Measurements from ENCODE around the gene PNN.

The PNN gene

DNA sequence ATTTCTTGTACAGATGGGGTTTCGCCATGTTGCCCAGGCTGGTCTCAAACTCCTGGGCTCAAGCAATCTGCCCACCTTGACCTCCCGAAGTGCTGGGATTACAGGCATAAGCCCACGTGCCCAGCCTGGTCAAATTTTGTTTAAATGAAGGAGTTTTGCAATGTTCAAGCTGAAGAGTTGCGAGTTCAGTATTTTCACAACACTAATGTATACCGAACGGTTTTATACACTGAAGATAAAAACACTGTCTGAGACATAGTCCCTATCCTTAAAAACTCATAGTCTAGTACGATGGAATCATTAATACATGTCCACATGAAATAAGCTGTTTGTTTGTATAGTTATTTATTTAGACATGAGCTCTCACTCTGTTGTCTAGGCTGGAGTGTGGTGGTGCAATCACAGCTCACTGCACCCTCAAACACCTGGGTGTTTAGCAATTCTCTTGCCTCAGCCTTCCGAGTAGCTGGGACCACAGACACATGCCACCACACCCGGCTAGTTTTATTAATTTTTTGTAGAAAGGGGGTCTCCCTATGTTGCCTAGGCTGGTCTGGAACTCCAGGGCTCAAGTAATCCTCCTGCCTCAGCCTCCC lies 20.4 kb upstream of the PNN start:
- no peak for TF ChIP-seq TAF1 (IDR thresholded peaks at IDR 0.05; ENCODE audit: borderline replicate concordance, insufficient read depth, low read length)
- TF ChIP-seq SIN3A (IDR thresholded peaks at IDR 0.05; ENCODE audit: borderline replicate concordance, insufficient read depth, low read length), result no peak
- no peak for TF ChIP-seq POLR2AphosphoS5 (IDR thresholded peaks at IDR 0.05; ENCODE audit: low read depth, low read length)
- no peak for TF ChIP-seq REST (IDR thresholded peaks at IDR 0.05; ENCODE audit: insufficient read depth in 1 of 2, low read depth in 2 of 2, low read length in 2 of 2)
- no peak for TF ChIP-seq FOXP2 (optimal IDR thresholded peaks at IDR 0.05; ENCODE audit: borderline replicate concordance, extremely low read depth, extremely low read length, insufficient read depth)

GRCh38 chr14:39157491-39157890 lies 17.6 kb upstream of the PNN start:
- TF ChIP-seq TAF1 (IDR thresholded peaks at IDR 0.05; ENCODE audit: borderline replicate concordance, insufficient read depth, low read length), result no peak
- TF ChIP-seq REST (IDR thresholded peaks at IDR 0.05; ENCODE audit: insufficient read depth in 1 of 2, low read depth in 2 of 2, low read length in 2 of 2), result no peak
- no peak for TF ChIP-seq FOXP2 (optimal IDR thresholded peaks at IDR 0.05; ENCODE audit: borderline replicate concordance, extremely low read depth, extremely low read length, insufficient read depth)
- TF ChIP-seq POLR2AphosphoS5 (IDR thresholded peaks at IDR 0.05; ENCODE audit: low read depth, low read length), result no peak
- no peak for TF ChIP-seq SIN3A (IDR thresholded peaks at IDR 0.05; ENCODE audit: borderline replicate concordance, insufficient read depth, low read length)

DNA sequence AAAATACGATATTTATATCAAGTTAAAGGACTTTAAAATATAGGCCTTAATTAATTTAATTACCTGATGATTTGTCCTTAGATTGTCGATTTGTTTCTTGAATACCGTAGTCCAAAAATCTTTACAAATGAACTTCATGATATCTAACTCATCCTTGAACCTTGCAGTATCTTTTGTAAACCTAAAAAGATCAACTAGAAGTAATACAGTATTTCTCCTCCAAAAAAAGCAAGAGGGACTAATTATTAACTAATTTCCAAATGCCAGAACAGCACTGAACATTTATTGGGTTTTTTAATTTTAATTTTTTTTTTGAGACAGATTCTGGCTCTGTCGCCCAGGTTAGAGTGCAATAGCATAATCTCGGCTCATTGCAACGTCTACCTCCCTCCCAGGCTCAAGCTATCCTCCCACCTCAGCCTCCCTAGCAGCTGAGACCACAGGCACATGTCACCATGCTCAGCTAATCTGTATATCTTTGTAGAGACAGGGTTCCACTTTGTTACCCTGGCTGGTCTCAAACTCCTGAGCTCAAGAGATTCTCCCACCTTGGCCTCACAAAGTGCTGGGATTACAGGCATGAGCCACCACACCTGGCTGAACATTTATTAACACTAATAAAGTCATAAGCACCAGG lies 16.7 kb upstream of the PNN start:
- TF ChIP-seq REST (IDR thresholded peaks at IDR 0.05; ENCODE audit: insufficient read depth in 1 of 2, low read depth in 2 of 2, low read length in 2 of 2) (no peak), FOXP2 (optimal IDR thresholded peaks at IDR 0.05; ENCODE audit: borderline replicate concordance, extremely low read depth, extremely low read length, insufficient read depth) (no peak), TAF1 (IDR thresholded peaks at IDR 0.05; ENCODE audit: borderline replicate concordance, insufficient read depth, low read length) (no peak), SIN3A (IDR thresholded peaks at IDR 0.05; ENCODE audit: borderline replicate concordance, insufficient read depth, low read length) (no peak), POLR2AphosphoS5 (IDR thresholded peaks at IDR 0.05; ENCODE audit: low read depth, low read length) (no peak)

DNA sequence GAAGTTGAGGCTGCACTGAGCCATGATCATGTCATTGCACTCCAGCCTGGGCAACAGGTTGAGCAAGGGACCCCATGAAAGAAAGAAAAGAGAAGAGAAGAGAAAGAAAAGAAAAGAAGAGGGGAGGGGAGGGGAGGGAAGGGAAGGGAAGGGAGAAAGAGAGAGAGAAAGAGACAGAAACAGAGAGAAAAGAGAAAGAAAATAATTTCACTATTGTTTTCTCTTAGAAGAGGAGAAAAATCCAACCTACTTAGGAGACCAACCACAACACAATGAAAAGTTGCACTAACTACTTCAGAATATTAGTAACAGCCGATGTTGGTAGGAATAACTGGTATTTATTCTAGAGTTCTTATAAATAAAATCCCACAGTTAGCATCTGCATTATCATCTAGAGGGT lies 14.6 kb upstream of the PNN start:
- TF ChIP-seq REST (IDR thresholded peaks at IDR 0.05; ENCODE audit: insufficient read depth in 1 of 2, low read depth in 2 of 2, low read length in 2 of 2), result no peak
- no peak for TF ChIP-seq FOXP2 (optimal IDR thresholded peaks at IDR 0.05; ENCODE audit: borderline replicate concordance, extremely low read depth, extremely low read length, insufficient read depth)
- TF ChIP-seq TAF1 (IDR thresholded peaks at IDR 0.05; ENCODE audit: borderline replicate concordance, insufficient read depth, low read length), result no peak
- no peak for TF ChIP-seq SIN3A (IDR thresholded peaks at IDR 0.05; ENCODE audit: borderline replicate concordance, insufficient read depth, low read length)
- no peak for TF ChIP-seq POLR2AphosphoS5 (IDR thresholded peaks at IDR 0.05; ENCODE audit: low read depth, low read length)

Data from PFSK-1 (cell line).